IMR-90 (cell line): Measurements from ENCODE around the gene YPEL3. TPM values are rescaled to one million over a fixed set of nuclear protein-coding genes. Genes with fewer than 3 reads are reported as not detected.
A peak's percentile ranks its signal among the peaks of the same experiment; 100 is the strongest.

Source experiments
- ATAC-seq: fragments of 200-7000 bp; cut with Tn5 transposase; 2 replicates; pipeline ENCODE4 v1.9.1; 2020; ENCODE audit warnings: low read depth, mild to moderate bottlenecking, moderate library complexity
- BruUV-seq: library from RNA; stranded (reverse); fragments of 400-500 nt; replicated peaks from 2 replicates; lab custom pipeline; 2021; lab: Mats Ljungman, UMichigan
- CTCF ChIA-PET: fragments of 300-600 bp; formaldehyde crosslinking; extraction: SDS; loops from one replicate; lab custom pipeline; 2021; ENCODE audit warnings: antibody characterized with exemption; lab: Yijun Ruan, JAX
- POLR2A ChIA-PET: fragments of 300-600 bp; sonication (Branson Sonifier 250); formaldehyde crosslinking; loops from one replicate; lab custom pipeline; 2022; ENCODE audit warnings: antibody characterized with exemption; ENCODE audit not compliant: unreplicated experiment; lab: Charles Lee
- DNase-seq: peaks from one replicate; pipeline ENCODE4 v3.0.0; 2013
- H2AFZ ChIP-seq: replicated peaks from 2 replicates; pipeline ENCODE3; 2013; ENCODE audit warnings: low read length, mild to moderate bottlenecking; ENCODE audit not compliant: poor library complexity
- H2AK5ac ChIP-seq: 2 replicates; pipeline ENCODE4 v1.6.1; 2013; ENCODE audit warnings: low read depth, low read length, inconsistent platforms
- H2AK9ac ChIP-seq: replicated peaks from 2 replicates; pipeline ENCODE3; 2013; ENCODE audit warnings: mild to moderate bottlenecking, low read depth, low read length, moderate library complexity; ENCODE audit not compliant: poor library complexity
- H2BK120ac ChIP-seq: 2 replicates; pipeline ENCODE4 v1.6.1; 2013; ENCODE audit warnings: low read depth, low read length, inconsistent platforms
- H2BK15ac ChIP-seq: 3 replicates; pipeline ENCODE4 v1.6.1; 2013; ENCODE audit warnings: low read depth, low read length, inconsistent platforms
- H2BK20ac ChIP-seq: 2 replicates; pipeline ENCODE4 v1.6.1; 2013; ENCODE audit warnings: low read depth, mild to moderate bottlenecking, inconsistent platforms, low read length, moderate library complexity
- H2BK5ac ChIP-seq: 2 replicates; pipeline ENCODE4 v1.6.1; 2013; ENCODE audit warnings: mild to moderate bottlenecking, low read depth, low read length, inconsistent platforms; ENCODE audit not compliant: poor library complexity, severe bottlenecking
- H3K14ac ChIP-seq: replicated peaks from 2 replicates; pipeline ENCODE4 v1.6.1; 2013; ENCODE audit warnings: low read depth, low read length, inconsistent platforms
- H3K18ac ChIP-seq: 2 replicates; pipeline ENCODE4 v1.6.1; 2013; ENCODE audit warnings: low read depth, low read length, control low read depth
- H3K23ac ChIP-seq: 2 replicates; pipeline ENCODE4 v1.6.1; 2013; ENCODE audit warnings: low read depth, low read length, inconsistent platforms
- H3K27ac ChIP-seq: 2 replicates; pipeline ENCODE4 v1.5.1; 2013; ENCODE audit warnings: mild to moderate bottlenecking, control low read depth, low read length; ENCODE audit not compliant: insufficient read depth
- H3K27me3 ChIP-seq: 2 replicates; pipeline ENCODE4 v1.6.1; 2013; ENCODE audit warnings: low read length; ENCODE audit not compliant: control insufficient read depth, insufficient read depth
- H3K36me3 ChIP-seq: 2 replicates; pipeline ENCODE4 v1.6.1; 2013; ENCODE audit warnings: low read length, mixed read lengths; ENCODE audit not compliant: control insufficient read depth, insufficient read depth
- H3K4ac ChIP-seq: 2 replicates; pipeline ENCODE4 v1.6.1; 2013; ENCODE audit warnings: low read depth, low read length, inconsistent platforms
- H3K4me1 ChIP-seq: 2 replicates; pipeline ENCODE4 v1.6.1; 2013; ENCODE audit warnings: low read length, mixed read lengths; ENCODE audit not compliant: control insufficient read depth, insufficient read depth
- H3K4me2 ChIP-seq: 2 replicates; pipeline ENCODE4 v1.6.1; 2013; ENCODE audit warnings: low read depth, mild to moderate bottlenecking, control low read depth, low read length, moderate library complexity
- H3K4me3 ChIP-seq: 2 replicates; pipeline ENCODE4 v1.5.1; 2013; ENCODE audit warnings: low read depth, mild to moderate bottlenecking, control low read depth, low read length, moderate library complexity; ENCODE audit not compliant: insufficient read depth
- H3K56ac ChIP-seq: 2 replicates; pipeline ENCODE4 v1.6.1; 2013; ENCODE audit warnings: low read length, inconsistent platforms; ENCODE audit not compliant: insufficient read depth; ENCODE audit errors: extremely low read depth
- H3K79me1 ChIP-seq, 2 experiments: 2 replicates each; pipeline ENCODE4 v1.6.1; 2013; ENCODE audit warnings: low read length in 2 of 2, inconsistent platforms in 1 of 2, low read depth in 1 of 2
- H3K9ac ChIP-seq: 2 replicates; pipeline ENCODE4 v1.6.1; 2013; ENCODE audit warnings: low read depth, low read length, control low read depth
- H3K9me1 ChIP-seq: 2 replicates; pipeline ENCODE4 v1.6.1; 2013; ENCODE audit warnings: low read length, inconsistent platforms; ENCODE audit not compliant: insufficient read depth
- H3K9me3 ChIP-seq: 2 replicates; pipeline ENCODE4 v1.6.1; 2013; ENCODE audit warnings: low read length; ENCODE audit not compliant: control insufficient read depth, insufficient read depth
- H4K20me1 ChIP-seq: 2 replicates; pipeline ENCODE4 v1.6.1; 2013; ENCODE audit warnings: low read length, inconsistent platforms; ENCODE audit not compliant: insufficient read depth
- H4K5ac ChIP-seq: 2 replicates; pipeline ENCODE4 v1.6.1; 2013; ENCODE audit warnings: mild to moderate bottlenecking, low read depth, low read length, control low read depth
- H4K8ac ChIP-seq, 2 experiments: 2 replicates each; pipeline ENCODE4 v1.6.1; 2013; ENCODE audit warnings: low read depth in 2 of 2, low read length in 2 of 2, control low read depth in 1 of 2, inconsistent platforms in 1 of 2
- H4K91ac ChIP-seq: 2 replicates; pipeline ENCODE4 v1.6.1; 2013; ENCODE audit warnings: low read depth, low read length, inconsistent platforms; ENCODE audit not compliant: insufficient read depth
- BHLHE40 ChIP-seq: fragments of 150-350 bp; IDR thresholded peaks from 2 replicates; pipeline ENCODE4 v1.6.1; 2016; ENCODE audit warnings: mild to moderate bottlenecking, low read depth, low read length
- CEBPB ChIP-seq: IDR thresholded peaks from 2 replicates; pipeline ENCODE4 v1.6.1; 2012; ENCODE audit warnings: low read depth, low read length, improper control_type of control experiment
- CHD1 ChIP-seq: IDR thresholded peaks from 2 replicates; pipeline ENCODE4 v1.6.1; 2012; ENCODE audit warnings: low read depth, low read length, improper control_type of control experiment
- CTCF ChIP-seq: conservative IDR thresholded peaks from 2 replicates; pipeline ENCODE4 v1.5.1; 2012; ENCODE audit warnings: mild to moderate bottlenecking, low read depth, low read length, improper control_type of control experiment
- ELK1 ChIP-seq: fragments of 150-350 bp; IDR thresholded peaks from 2 replicates; pipeline ENCODE4 v1.6.1; 2016; ENCODE audit warnings: low read depth, mild to moderate bottlenecking, low read length, moderate library complexity, borderline replicate concordance
- POLR2A ChIP-seq: IDR thresholded peaks from 2 replicates; pipeline ENCODE4 v1.6.1; 2012; ENCODE audit warnings: mild to moderate bottlenecking, low read depth, low read length
- RAD21 ChIP-seq: IDR thresholded peaks from 2 replicates; pipeline ENCODE4 v1.6.1; 2012; ENCODE audit warnings: low read length, improper control_type of control experiment
- RCOR1 ChIP-seq: IDR thresholded peaks from 2 replicates; pipeline ENCODE4 v1.6.1; 2012; ENCODE audit warnings: mild to moderate bottlenecking, low read length, improper control_type of control experiment; ENCODE audit not compliant: insufficient replicate concordance
- RFX5 ChIP-seq: IDR thresholded peaks from 2 replicates; pipeline ENCODE4 v1.8.0; 2012; ENCODE audit warnings: low read depth, mild to moderate bottlenecking, low read length, moderate library complexity
- SMC3 ChIP-seq: fragments of 150-350 bp; IDR thresholded peaks from 2 replicates; pipeline ENCODE4 v1.6.1; 2016; ENCODE audit warnings: low read depth, mild to moderate bottlenecking, antibody characterized with exemption, low read length, moderate library complexity
- WGBS, 2 experiments: methylation state at CpG; one replicate each; pipeline versions ENCODE4 v1.1.5 to v1.1.7; 2013; ENCODE audit warnings: missing lambda C conversion rate in 2 of 2; ENCODE audit not compliant: insufficient read length in 1 of 2; ENCODE audit errors: extremely low coverage in 2 of 2; 5-methylcytosine and 5-hydroxymethylcytosine counted together
- dilution Hi-C: fragments of 300-500 bp; cut with HindIII; formaldehyde crosslinking; loops from one replicate; pipeline ENCODE4 v1.14.3; 2018; ENCODE audit warnings: low sequenced_read_pairs; ENCODE audit not compliant: unreplicated experiment
- in situ Hi-C: fragments of 300-500 bp; cut with MboI; formaldehyde crosslinking; loops from 3 replicates; pipeline ENCODE4 v1.14.3; 2019; ENCODE audit warnings: low sequenced_read_pairs, inconsistent platforms, mixed read lengths
- intact Hi-C: fragments of 100-400 bp; cut with micrococcal nuclease; formaldehyde crosslinking; loops from 2 replicates; pipeline ENCODE4 v1.10.0; 2022
- polyA plus RNA-seq, 3 experiments: library from polyadenylated mRNA; depleted of rRNA; stranded (reverse); fragments of >200 nt; gene quantifications; 2 replicates each; pipeline ENCODE4 v1.2.3, GENCODE V29; 2012; ENCODE audit warnings: low replicate concordance in 1 of 3
- total RNA-seq: library from RNA; depleted of rRNA; stranded (reverse); fragments of >200 nt; gene quantifications from 2 replicates; pipeline ENCODE4 v1.2.3, GENCODE V29; 2012

The YPEL3 gene
- total and polyA plus RNA-seq, 2 of the 4 experiments (the other 2 are of a cell fraction) = 1.1 to 25.6 TPM

GRCh38 chr16:30068750-30069610, 27.0 kb downstream of the YPEL3 start:
- H3K36me3 ChIP-seq = peaks cover 61% of the 10 kb centered on the region
- H3K9me1 ChIP-seq = peaks cover 19% of the 10 kb centered on the region
- H4K20me1 ChIP-seq = peaks cover 65% of the 10 kb centered on the region
- no peaks in the 10 kb centered on the region for H3K27me3 ChIP-seq
- no peaks in the 10 kb centered on the region for H3K9me3 ChIP-seq
- H2BK5ac ChIP-seq = no peak overlapping the region
- no peak for DNase-seq
- H4K8ac ChIP-seq = no peak overlapping the region
- WGBS, 2 experiments = 93% methylated on average over 8 of the region's 17 CpGs; no CpG with 5 or more reads in 1 of the 2 experiments
- dilution Hi-C loops (no loop called here), in situ Hi-C loops (no loop called here), intact Hi-C loops (no loop called here)
- H2AK9ac ChIP-seq = peak overlapping the region; percentile 5
- peaks cover 21 to 57% of the 10 kb centered on the region in 2 experiments for H3K79me1 ChIP-seq
- H2AK5ac ChIP-seq = no peak overlapping the region
- no peak overlapping the region for H3K56ac ChIP-seq
- no peak overlapping the region for H3K18ac ChIP-seq
- H2AFZ ChIP-seq = peak overlapping the region; percentile 1
- no peak overlapping the region for H2BK15ac ChIP-seq
- peak overlapping the region; percentile 22; the same call in 1 of the 2 replicates for H3K9ac ChIP-seq
- BruUV-seq = no TSS peak
- CTCF ChIA-PET = no interaction called here
- TF ChIP-seq RCOR1 (no peak), RFX5 (no peak), SMC3 (no peak), ELK1 (no peak), CTCF (peak; percentile 56), RAD21 (peak; percentile 59), CEBPB (no peak), BHLHE40 (no peak), CHD1 (no peak), POLR2A (no peak; the same call in 1 of the 2 replicates)
- peak overlapping the region; percentile 72; the same call in 1 of the 2 replicates for H3K23ac ChIP-seq
- H3K4me3 ChIP-seq = no peak overlapping the region; the same call in 1 of the 2 replicates
- H2BK120ac ChIP-seq = no peak overlapping the region
- H4K5ac ChIP-seq = no peak overlapping the region
- H3K4me2 ChIP-seq = peak overlapping the region; percentile 31; the same call in 1 of the 2 replicates
- POLR2A ChIA-PET = no interaction called here
- no peak overlapping the region for H2BK20ac ChIP-seq
- H4K91ac ChIP-seq = no peak overlapping the region
- H3K14ac ChIP-seq = no peak overlapping the region
- 0 out of 2 replicates have a peak overlapping the region, but pooled peaks have one; percentile 3 for H3K27ac ChIP-seq
- H3K4me1 ChIP-seq = peaks cover 24% of the 10 kb centered on the region
- ATAC-seq = no peak
- H3K4ac ChIP-seq = no peak overlapping the region
